KMS-11 (cell line): ENCODE measurements around the gene CD276.

Experiments used
- H2AFZ ChIP-seq: fragments of 200-600 bp; sonication (generic); 2 replicates; pipeline ENCODE4 v1.6.1; 2016; ENCODE audit warnings: antibody characterized with exemption, mixed run types, low read depth
- H3K27ac ChIP-seq: fragments of 200-600 bp; sonication (generic); 2 replicates; pipeline ENCODE4 v1.6.1; 2016; ENCODE audit warnings: mild to moderate bottlenecking, mixed run types
- H3K27me3 ChIP-seq: fragments of 200-600 bp; sonication (generic); 2 replicates; pipeline ENCODE4 v1.6.1; 2017; ENCODE audit warnings: mild to moderate bottlenecking, low read depth, mixed run types, moderate library complexity; ENCODE audit not compliant: insufficient read depth
- H3K36me3 ChIP-seq: fragments of 200-600 bp; sonication (generic); 2 replicates; pipeline ENCODE4 v1.6.1; 2017; ENCODE audit warnings: mild to moderate bottlenecking, mixed run types; ENCODE audit not compliant: insufficient read depth
- H3K4me1 ChIP-seq: fragments of 200-600 bp; sonication (generic); 2 replicates; pipeline ENCODE4 v1.6.1; 2016; ENCODE audit warnings: mild to moderate bottlenecking, low read depth, mixed run types; ENCODE audit not compliant: poor library complexity, severe bottlenecking
- H3K4me2 ChIP-seq: fragments of 200-600 bp; sonication (generic); 2 replicates; pipeline ENCODE4 v1.7.0; 2016; ENCODE audit warnings: mild to moderate bottlenecking, mixed run types
- H3K4me3 ChIP-seq: fragments of 200-600 bp; sonication (generic); IDR thresholded peaks from 2 replicates; pipeline ENCODE4 v1.6.1; 2017; ENCODE audit warnings: low read depth, low read length, mixed read lengths; ENCODE audit not compliant: insufficient read depth
- H3K79me2 ChIP-seq: fragments of 200-600 bp; sonication (generic); 2 replicates; pipeline ENCODE4 v1.6.1; 2016; ENCODE audit warnings: low read depth, mixed run types; ENCODE audit not compliant: insufficient read depth
- H3K9ac ChIP-seq: fragments of 200-600 bp; sonication (generic); 2 replicates; pipeline ENCODE4 v1.6.1; 2016; ENCODE audit warnings: mild to moderate bottlenecking, mixed run types
- H4K20me1 ChIP-seq: fragments of 200-600 bp; sonication (generic); 2 replicates; pipeline ENCODE4 v1.6.1; 2016; ENCODE audit warnings: mild to moderate bottlenecking, mixed run types; ENCODE audit not compliant: insufficient read depth
- CTCF ChIP-seq: fragments of 200-600 bp; sonication (generic); conservative IDR thresholded peaks from 2 replicates; pipeline ENCODE4 v1.6.1; 2017; ENCODE audit warnings: low read depth, mild to moderate bottlenecking, antibody characterized with exemption, low read length, moderate library complexity, mixed read lengths

CD276 gene

GRCh38 chr15:73681856-73682599 lies 2.2 kb upstream of the CD276 start:
- no peak overlapping the region for H3K9ac ChIP-seq
- no peaks in the 10 kb centered on the region for H3K27me3 ChIP-seq
- H3K4me3 ChIP-seq, result no peak overlapping the region
- H3K27ac ChIP-seq, result no peak overlapping the region
- no peaks in the 10 kb centered on the region for H3K36me3 ChIP-seq
- no peak overlapping the region for H3K4me2 ChIP-seq
- no peak overlapping the region for H2AFZ ChIP-seq
- H4K20me1 ChIP-seq, result no peaks in the 10 kb centered on the region
- peaks cover 8% of the 10 kb centered on the region for H3K4me1 ChIP-seq
- no peaks in the 10 kb centered on the region for H3K79me2 ChIP-seq
- no peak for TF ChIP-seq CTCF

GRCh38 chr15:73682600-73683090 lies 1.5 kb upstream of the CD276 start:
- no peak overlapping the region for H3K4me2 ChIP-seq
- H3K36me3 ChIP-seq, result no peaks in the 10 kb centered on the region
- H3K27ac ChIP-seq, result no peak overlapping the region
- H3K4me3 ChIP-seq, result no peak overlapping the region
- H3K27me3 ChIP-seq, result no peaks in the 10 kb centered on the region
- H2AFZ ChIP-seq, result no peak overlapping the region
- peaks cover 8% of the 10 kb centered on the region for H3K4me1 ChIP-seq
- H3K79me2 ChIP-seq, result no peaks in the 10 kb centered on the region
- TF ChIP-seq CTCF, result no peak
- H4K20me1 ChIP-seq, result no peaks in the 10 kb centered on the region
- H3K9ac ChIP-seq, result no peak overlapping the region

GRCh38 chr15:73683257-73683776 lies 866 bp upstream of the CD276 start:
- Histone ChIP-seq H3K4me3 (no peak overlapping the region), H2AFZ (peak overlapping the region; percentile 54; the same call in 1 of the 2 replicates), H3K4me2 (peak overlapping the region; percentile 29; the same call in 1 of the 2 replicates)

More at GRCh38 chr15:73683257-73683776, 866 bp upstream of the CD276 start:
- peaks cover 8% of the 10 kb centered on the region for H3K4me1 ChIP-seq
- H3K9ac ChIP-seq, result no peak overlapping the region
- no peaks in the 10 kb centered on the region for H4K20me1 ChIP-seq
- no peak for TF ChIP-seq CTCF
- H3K79me2 ChIP-seq, result no peaks in the 10 kb centered on the region
- no peak overlapping the region for H3K27ac ChIP-seq
- no peaks in the 10 kb centered on the region for H3K36me3 ChIP-seq
- H3K27me3 ChIP-seq, result no peaks in the 10 kb centered on the region
